Right lobe of liver (tissue), 4 donors: ENCODE results near the gene SLCO3A1.

Experiments used
- POLR2A ChIP-seq: fragments of 450-650 bp; IDR thresholded peaks from one replicate; pipeline ENCODE4 v1.6.1; 2017; ENCODE audit warnings: antibody characterized with exemption, mild to moderate bottlenecking
- TF ChIP-seq, protein P1 (sequence below), 4 donors: fragments of 200-600 bp in 3 of 4; fragments of 450-650 bp in 1 of 4; IDR thresholded peaks; one replicate each; pipeline versions ENCODE4 v1.5.1 to v1.8.0; 2016 to 2022; ENCODE audit warnings: antibody characterized with exemption in 4 of 4, mild to moderate bottlenecking in 2 of 4
- donor health status: DM: no; HTN: no; CAD: no.
- donor health status: DM: no; HTN: no; CAD: no.
- donor health status: DM: no; HTN: yes; CAD: no.

DNA sequence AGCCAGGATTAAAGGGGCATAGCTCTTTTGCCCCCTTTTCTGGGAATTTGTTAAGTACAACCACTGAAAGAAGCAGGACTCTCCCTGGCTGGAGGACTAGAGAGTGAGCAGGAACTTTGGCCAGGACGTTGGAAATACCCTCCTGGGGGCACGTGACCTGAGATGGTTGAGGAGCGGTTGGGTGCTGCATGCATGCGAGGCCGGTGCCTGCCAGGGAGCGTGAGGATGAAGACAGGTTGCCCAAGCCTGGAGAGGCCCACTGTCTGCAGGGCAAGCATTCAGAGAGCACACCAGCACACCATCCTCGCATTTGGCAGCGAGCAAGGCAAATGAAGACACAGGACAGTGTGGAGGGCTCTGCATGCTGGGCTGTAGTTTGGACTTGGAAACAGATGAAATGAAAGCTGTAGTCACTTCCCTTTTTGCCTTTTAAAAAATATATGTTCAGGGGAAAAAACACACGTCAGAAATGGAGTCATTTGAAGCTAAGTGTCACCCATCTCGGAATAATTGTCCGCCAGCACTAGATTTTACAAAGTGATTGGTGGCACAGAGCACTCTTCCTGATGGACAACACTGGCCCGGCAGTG is 217.6 kb downstream of the SLCO3A1 start:
- TF ChIP-seq, protein P1, sequence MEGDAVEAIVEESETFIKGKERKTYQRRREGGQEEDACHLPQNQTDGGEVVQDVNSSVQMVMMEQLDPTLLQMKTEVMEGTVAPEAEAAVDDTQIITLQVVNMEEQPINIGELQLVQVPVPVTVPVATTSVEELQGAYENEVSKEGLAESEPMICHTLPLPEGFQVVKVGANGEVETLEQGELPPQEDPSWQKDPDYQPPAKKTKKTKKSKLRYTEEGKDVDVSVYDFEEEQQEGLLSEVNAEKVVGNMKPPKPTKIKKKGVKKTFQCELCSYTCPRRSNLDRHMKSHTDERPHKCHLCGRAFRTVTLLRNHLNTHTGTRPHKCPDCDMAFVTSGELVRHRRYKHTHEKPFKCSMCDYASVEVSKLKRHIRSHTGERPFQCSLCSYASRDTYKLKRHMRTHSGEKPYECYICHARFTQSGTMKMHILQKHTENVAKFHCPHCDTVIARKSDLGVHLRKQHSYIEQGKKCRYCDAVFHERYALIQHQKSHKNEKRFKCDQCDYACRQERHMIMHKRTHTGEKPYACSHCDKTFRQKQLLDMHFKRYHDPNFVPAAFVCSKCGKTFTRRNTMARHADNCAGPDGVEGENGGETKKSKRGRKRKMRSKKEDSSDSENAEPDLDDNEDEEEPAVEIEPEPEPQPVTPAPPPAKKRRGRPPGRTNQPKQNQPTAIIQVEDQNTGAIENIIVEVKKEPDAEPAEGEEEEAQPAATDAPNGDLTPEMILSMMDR (IDR thresholded peaks at IDR 0.05) = no peak
- no peak for TF ChIP-seq POLR2A
